MM.1S (cell line): ENCODE results near the gene VAMP2.

Experiments used
- CTCF ChIP-seq: fragments of 300-600 bp; sonication (generic); IDR thresholded peaks from 2 replicates; pipeline ENCODE4 v1.5.1; 2016; ENCODE audit warnings: antibody characterized with exemption, low read length, mixed read lengths
- EZH2 ChIP-seq: fragments of 300-600 bp; sonication (generic); optimal IDR thresholded peaks from 2 replicates; pipeline ENCODE3; 2017; ENCODE audit warnings: low read depth, mild to moderate bottlenecking, antibody characterized with exemption, low read length, mixed read lengths
- EZH2phosphoT487 ChIP-seq: fragments of 300-600 bp; sonication (generic); IDR thresholded peaks from 2 replicates; pipeline ENCODE4 v1.6.1; 2018; ENCODE audit warnings: antibody characterized with exemption, low read length

GRCh38 chr17:8138374-8138671 lies 24.4 kb downstream of the VAMP2 start:
- TF ChIP-seq EZH2 (no peak), CTCF (no peak), EZH2phosphoT487 (no peak)
